PC-3 (cell line): ENCODE data around the gene PARP4.
"Not testable (repeated sequence)": the region's sequence is repeated elsewhere in the genome, so short reads cannot be mapped to it uniquely, and the experiment has no call there.

Experiments
- CTCF ChIP-seq: fragments of 300-600 bp; sonication (generic); conservative IDR thresholded peaks from 2 replicates; pipeline ENCODE4 v1.5.1; 2017; ENCODE audit warnings: antibody characterized with exemption, low read depth, mild to moderate bottlenecking, low read length
- EZH2phosphoT487 ChIP-seq: fragments of 300-600 bp; sonication (generic); IDR thresholded peaks from 2 replicates; pipeline ENCODE4 v1.6.1; 2018; ENCODE audit warnings: mild to moderate bottlenecking, antibody characterized with exemption, low read length, borderline replicate concordance

GRCh38 chr13:24488092-24488491, 24.5 kb downstream of the PARP4 start:
- TF ChIP-seq CTCF, EZH2phosphoT487: not testable (repeated sequence)
